Forelimb muscle (tissue), 1 donor: Measurements from ENCODE around the gene POLR3C. TPM values are rescaled to one million over a fixed set of nuclear protein-coding genes. Genes with fewer than 3 reads are reported as not detected.

ENCODE experiments used
- DNase-seq: peaks from one replicate; pipeline ENCODE4 v3.0.0-alpha.2; 2013; ENCODE audit warnings: low read depth
- polyA plus RNA-seq: library from polyadenylated mRNA; unstranded; fragments of 120-200 nt; gene quantifications from one replicate; pipeline ENCODE4 v1.2.1, GENCODE V29; 2013; ENCODE audit not compliant: insufficient read length

The POLR3C gene
- polyA plus RNA-seq, 1 donor: 20.2 TPM

DNA sequence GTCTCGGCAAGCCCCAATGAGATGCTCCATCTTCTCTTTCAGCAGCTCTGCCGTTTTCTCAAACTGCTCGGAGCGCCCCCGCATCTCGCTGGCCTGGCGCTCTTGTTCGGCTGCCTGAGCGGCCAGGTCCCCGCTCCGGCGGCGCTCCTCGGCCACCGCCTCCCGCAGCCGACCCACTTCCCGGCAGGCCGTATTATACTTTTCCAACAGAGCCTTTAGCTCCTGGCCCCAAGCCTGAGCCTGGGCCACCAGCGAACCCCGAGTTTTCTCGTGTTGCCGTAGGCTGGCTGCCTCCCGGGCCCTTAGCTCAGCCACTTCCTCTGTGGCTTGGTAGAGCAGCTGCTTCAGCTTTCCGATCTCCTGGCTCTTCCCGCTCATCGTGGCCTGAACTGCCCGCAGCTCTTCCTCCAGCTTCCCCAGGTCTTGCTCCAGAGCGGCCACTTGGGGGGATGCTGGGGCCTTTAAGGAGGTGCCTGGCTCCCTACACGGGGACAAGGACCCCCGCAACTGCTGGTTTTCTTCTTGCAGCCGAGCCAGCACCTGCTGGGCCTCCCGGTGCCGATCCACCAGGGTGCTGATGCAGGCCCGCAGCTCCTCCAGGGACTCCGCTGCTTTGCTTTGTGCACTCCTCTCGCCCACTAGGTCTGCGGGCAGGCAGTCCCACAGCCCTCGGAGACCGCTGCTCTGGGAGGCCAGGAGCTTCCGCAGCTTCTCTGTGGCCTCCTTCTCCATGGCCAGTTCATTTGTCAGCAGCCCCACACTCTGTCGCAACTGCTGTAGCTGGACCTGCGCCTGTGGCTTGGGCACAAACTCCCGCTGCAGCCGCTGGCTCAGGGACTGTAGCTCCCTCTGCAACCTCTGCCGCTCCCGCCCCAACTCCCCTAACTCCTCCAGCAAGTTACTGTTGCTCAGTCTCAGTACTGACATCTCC, 48.3 kb downstream of the POLR3C start:
- DNase-seq: no peak

DNA sequence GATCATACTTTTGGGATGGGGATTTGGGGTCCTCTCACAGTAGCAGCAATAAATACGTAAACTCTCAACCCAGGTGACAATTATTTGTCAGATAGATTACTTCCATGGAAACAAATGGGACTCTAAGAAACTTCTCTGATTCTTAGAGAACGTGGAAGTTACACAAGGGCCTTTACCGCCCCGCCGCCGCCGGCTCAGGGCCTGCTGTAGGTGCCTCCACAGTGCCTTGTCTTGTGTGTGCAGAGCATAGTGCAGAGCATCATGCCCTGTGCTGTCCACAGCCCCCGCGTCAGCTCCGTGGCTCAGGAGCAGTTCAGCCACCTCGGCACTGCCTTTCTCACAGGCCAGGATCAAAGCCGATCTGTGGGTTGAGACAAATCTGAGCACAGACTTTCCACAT, 50.6 kb downstream of the POLR3C start:
- no peak for DNase-seq

DNA sequence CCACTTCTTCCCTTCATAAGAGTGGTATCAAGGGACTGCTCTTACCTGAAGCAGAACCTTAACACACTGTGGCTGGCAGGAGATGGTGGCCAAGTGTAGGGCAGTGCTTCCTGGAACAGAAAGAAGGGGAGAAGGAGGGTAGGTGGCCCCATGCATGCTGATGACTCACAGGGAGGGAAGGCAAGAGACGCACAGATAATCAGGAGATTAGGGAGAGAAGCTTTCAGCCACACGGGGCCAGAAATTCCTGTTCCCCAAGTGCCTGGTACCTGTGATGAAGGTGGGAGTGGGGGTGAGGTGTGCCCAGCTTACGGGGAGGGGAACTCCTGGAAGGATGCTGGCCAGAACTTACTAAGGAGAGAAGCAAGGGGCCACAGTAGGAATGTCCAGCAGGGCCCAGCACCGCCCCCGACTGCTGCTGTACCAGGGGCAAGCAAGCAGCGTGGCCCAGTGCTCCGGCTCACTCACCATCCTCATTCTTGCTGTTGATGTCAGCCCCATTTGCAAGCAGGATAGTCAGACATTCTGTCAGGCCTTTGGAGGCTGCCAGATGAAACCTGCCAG, 54.0 kb downstream of the POLR3C start:
- no peak for DNase-seq

DNA sequence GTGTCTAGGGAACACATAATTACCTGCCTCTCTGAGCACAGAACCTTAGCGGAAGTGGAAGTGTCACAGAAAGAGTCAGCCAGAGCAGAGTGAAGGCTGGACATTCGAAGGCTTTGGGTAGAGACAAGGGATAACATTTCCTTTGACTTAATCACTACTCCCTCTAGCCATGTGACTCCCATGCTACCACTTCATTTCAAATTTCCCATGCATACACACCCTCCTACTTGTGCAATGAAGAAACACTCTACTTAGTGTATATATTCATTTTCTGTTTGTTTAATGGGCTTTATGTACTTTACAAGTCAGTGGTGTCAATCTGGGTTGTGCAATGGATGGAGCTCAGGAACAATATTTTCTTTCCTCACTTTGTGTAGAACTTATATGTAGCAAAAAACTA, 54.7 kb downstream of the POLR3C start:
- DNase-seq: no peak

DNA sequence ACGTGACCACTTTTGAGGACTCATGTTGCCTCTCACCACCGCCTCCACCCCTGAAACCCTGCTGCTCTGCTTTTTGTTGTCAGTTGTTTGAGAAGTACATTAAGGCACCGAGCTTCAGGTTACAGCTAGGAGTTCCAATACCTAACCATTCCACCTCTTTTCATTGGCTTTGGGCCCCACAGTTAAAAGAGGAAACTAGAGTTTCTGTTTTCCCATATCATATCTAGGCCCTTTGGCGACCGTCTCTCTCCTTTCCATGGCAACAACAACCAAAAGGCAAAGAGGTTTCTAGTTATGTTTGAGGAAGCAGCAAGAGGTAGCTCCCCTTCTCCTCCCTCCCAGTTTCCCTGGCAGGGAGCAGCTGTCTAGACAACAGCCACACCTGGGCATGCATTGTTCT, 55.8 kb downstream of the POLR3C start:
- no peak for DNase-seq

DNA sequence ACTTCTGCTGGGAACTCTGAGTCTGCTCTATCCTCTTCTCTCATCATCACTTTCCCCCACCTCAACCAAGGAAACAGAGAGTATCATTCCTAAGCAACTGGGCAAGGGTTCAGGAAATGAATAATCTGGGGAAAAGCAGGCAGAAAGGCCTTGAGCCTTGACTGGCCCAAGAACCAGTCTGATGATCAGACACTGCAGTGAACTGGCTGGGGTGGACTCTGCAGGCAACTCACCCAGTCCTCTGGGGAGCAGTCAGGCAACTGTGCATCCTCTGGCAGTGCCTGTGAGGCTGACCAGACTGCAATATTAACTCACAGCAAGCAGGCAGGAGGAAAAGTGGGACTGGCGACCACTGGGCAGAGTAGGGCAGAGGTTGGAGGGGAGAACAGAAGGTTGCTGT, 60.7 kb downstream of the POLR3C start:
- DNase-seq: no peak

DNA sequence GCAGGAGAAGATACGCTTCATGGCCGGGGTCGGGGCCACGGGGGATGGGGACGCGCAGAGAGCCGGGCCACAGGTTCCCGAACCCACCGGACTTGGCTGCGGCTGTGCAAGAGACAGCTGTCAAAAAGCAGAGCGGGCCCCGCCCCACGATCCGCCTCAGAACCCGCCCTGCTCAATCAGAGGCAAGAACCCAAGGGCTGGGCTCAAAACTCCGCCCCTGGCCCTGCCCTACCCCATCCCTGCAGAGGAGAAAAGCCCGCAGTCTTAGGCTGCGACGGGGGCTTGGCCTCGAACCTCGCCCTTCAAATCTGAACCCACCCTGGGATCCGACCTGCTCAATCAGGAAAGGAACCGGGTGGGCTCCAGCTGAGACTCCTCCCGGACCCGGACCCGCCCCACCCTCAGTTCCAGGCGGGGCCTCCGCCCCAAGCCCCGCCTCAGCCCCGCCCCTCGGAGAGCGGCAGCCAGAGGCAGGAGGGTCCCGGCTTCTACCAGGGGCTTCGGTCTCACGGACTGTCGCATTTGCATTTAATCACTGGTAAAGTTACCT, 61.8 kb downstream of the POLR3C start, which contains the start of gene ANKRD35:
Gene ANKRD35 (minus strand): TSS at position 129 of the 550 bp plus-strand sequence. CDS start 108 bp downstream, at position 21.
- DNase-seq: no peak

DNA sequence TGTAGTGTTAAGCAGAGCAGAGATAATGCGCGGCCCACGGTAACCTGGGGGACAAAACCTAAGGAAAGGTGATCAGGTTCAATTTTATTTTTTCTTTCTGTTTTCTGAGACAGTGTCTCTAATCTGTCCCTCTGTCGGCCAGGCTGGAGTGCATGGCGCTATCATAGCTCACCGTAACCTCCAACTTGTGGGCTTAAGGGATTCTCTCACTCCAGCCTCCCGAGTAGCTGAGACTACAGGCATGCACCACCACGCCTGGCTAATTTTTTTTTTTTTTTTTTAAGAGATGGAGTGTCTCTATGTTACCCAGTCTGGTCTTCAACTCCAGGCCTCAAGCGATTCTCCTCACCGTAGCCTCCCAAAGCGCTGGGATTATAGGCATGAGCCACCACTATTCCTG, 62.4 kb downstream of the POLR3C start:
- no peak for DNase-seq

DNA sequence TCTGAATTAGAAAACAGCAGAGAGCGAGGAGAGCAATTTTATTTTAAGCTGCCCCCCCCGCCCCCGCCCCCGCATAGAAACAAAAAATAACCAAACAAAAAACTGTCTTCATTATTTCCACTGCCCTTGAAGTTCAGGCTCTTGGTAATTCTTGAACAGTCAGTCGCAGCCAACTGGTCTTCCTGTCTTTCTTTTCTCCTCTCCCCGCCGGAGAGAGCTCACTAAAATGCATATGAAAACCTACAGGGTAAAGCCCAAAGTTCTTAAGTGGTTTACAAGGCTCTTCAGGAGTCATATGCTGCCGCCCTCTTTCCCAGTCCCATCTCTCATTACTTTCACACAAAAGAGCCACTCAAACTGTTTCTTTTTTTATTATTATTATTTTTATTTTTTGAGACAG, 62.8 kb downstream of the POLR3C start:
- no peak for DNase-seq

DNA sequence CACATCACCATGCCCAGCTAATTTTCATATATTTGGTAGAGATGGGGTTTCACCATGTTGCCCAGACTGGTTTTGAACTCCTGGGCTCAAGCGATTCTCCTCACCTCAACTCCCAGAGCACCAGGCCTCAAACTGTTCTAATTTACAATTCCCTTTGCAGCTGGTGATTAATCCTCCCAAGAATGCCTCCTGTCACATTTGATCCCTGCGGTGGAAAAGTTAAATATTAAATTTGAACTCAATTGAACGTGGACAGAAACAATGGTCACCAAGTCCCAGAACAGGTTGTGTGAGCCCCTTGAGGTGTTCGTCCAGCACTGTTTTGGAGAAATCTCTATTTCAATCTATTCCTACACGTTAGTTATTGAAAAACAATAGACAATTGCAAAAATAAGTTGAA, 63.6 kb downstream of the POLR3C start:
- DNase-seq: no peak

DNA sequence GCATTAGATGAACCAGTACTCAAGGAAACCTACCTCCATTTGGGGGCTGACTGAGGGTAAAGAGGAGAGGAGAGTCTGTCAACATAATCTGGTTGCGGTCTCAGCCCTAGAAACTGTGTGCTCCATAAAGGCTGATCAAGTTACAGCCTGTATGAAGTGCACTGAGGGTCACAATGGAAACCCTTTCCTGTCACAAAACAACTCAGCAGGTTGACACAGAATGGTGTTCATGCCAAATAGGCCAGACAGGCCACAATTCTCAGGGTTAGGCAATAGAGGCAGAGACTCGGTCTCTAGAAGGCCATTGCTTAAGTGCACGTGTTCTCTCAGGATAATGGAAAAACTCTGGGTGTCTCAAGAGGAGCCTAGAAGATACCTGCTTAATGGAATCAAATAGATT, 65.7 kb downstream of the POLR3C start:
- no peak for DNase-seq

DNA sequence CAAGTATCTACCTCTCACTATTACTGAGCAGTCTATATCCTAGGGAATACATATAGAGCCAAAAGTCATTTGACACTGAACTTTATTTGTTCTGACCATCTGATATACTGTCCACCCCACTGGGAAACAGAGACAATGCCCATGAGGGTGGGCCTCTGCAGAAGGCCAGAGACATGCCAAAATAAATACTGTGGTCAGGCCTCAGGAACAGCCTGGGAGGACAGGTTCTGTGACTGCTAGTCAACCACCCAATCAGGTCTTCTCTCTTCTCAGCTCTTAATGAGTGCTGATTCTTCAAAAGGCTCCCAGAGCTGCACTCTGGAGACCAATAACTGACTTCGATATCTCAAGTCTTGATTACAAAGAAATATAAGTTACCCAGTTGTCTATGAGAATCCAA, 67.1 kb downstream of the POLR3C start:
- no peak for DNase-seq

DNA sequence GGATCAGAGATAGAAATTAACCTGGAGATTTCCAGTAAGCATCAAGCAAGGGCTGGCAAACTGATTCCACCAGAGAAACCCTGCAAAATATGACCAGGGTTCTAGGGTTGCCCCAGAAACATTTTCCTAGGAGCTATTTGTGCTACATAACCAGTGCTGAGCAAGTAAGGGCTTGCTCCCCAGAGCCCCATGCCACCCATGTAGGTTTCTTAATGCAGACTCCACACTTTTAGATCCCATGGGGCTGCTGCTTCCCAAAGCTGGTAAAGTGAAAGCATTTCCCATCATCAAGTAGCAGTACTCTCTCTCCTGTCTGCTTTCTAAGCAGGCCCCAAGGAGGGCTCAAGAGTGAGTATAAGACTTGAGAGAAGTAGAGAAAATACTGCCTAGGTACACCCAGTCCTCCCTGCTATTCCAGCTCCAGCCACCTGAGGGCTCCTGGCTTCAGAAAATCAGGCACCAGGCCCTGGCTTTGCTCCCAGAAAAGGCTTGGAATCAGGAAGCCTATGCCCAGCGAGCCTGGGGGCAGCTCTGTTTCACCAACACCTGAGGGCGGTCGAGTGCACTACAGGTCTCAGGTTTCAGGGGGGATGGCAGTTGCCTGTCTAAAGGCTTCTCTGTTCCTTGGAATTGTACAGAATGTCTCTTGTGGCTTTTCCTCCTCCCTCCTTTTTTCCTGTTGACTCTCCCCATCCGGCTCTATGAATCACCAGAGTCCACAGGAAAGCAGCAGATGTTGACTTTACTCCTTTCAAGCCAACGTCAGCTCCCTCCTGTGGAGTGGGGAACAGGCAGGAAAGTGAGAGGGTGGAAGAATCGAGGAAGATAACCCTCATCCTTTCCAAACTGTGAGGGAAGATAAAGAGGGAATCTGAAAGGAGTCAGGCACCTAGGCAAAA, 67.8 kb downstream of the POLR3C start:
- DNase-seq: peak; percentile 80

DNA sequence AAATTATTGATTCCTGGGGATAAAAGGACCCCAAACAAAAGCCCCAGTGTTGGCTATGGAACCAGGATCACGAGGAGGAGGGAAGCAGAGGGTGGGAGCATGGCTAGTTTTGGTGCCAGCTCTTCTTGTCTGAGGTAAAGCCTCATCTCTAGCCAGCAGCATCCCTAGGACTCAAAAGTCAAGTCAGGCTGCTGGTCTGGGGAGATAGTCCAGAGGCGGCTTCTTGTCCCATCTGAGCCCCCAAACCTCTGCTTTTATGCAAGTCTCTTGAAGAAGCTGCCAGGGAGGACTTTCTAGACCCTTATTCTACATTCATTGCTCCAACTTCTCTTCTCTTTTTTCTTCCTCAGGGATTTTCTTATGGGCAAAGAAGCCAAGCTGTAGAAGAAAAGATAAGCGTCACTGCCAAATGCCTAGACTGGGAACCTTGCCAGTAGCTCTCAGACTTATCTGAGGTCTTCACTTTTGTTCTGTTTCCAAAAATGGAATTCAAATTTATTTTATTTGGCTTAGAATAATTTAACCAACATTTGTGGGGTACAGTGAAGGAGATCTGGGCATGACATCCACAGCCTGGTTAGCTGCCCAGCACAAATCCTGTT, 68.6 kb downstream of the POLR3C start:
- DNase-seq: no peak

DNA sequence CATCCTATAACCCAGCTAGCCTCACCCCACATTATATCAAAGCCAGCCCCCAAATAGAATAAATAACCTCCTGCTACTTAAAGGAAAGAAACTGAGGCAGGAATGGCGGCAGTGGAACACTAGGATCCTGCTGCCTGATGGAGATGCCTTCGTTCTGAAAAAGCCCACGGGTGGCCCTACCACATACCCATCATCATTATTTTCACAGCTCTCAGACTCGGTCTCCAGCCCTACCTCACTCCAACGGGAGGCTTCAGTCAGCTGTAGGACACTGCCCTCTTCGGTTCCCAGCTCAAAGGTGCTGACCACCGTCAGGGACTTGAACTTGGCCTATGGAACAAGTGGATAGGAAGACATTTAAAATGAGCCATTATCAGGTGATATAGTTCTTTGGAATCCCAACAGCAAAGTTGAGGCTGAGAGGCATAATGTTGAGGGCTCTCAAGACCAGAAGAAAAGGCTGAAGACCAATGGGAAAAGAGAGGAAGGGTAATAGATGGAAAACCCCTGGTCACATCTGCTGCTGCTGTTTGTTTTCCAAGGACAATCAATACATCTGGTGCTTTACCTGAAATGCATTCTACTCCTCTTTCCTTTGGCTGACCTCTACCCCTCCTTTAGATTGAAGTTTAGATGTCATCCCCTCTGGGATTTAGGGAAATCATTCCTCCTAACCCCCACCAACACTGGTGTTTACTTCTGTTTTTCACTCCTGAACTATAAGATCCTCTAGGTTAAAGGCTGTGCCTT, 69.5 kb downstream of the POLR3C start:
- DNase-seq: no peak

Other genes with a start within 250 kb of the POLR3C start
- 11.3 TPM for gene GPR89A, start 216.2 kb upstream of the POLR3C start, polyA plus RNA-seq
- 0.87 TPM for gene PDZK1, start 116.8 kb upstream of the POLR3C start, polyA plus RNA-seq
- gene CD160, start 104.7 kb upstream of the POLR3C start, polyA plus RNA-seq: 0.87 TPM
- 18.0 TPM for gene RNF115, start 105 bp upstream of the POLR3C start, polyA plus RNA-seq
- 17.7 TPM for gene NUDT17, start 21.4 kb downstream of the POLR3C start, polyA plus RNA-seq
- gene PIAS3, start 34.9 kb downstream of the POLR3C start, polyA plus RNA-seq: 41.0 TPM
- gene ANKRD35, start 61.7 kb downstream of the POLR3C start, polyA plus RNA-seq: 2.9 TPM
- 7.5 TPM for gene ITGA10, start 85.8 kb downstream of the POLR3C start, polyA plus RNA-seq
- 22.5 TPM for gene PEX11B, start 94.5 kb downstream of the POLR3C start, polyA plus RNA-seq
- 118 TPM for gene RBM8A, start 103.3 kb downstream of the POLR3C start, polyA plus RNA-seq
- gene LIX1L, start 133.8 kb downstream of the POLR3C start, polyA plus RNA-seq: 25.5 TPM
- gene ANKRD34A, start 140.4 kb downstream of the POLR3C start, polyA plus RNA-seq: 0.95 TPM
- 39.6 TPM for gene POLR3GL, start 140.5 kb downstream of the POLR3C start, polyA plus RNA-seq
- gene TXNIP, start 172.4 kb downstream of the POLR3C start, polyA plus RNA-seq: 238 TPM
- gene HJV, start 197.5 kb downstream of the POLR3C start, polyA plus RNA-seq: 258 TPM